ENCODE measurements around the gene GPR152.

- TF ChIP-seq CREB1 (IDR thresholded peaks at IDR 0.05): no peak
- TF ChIP-seq CTCF (IDR thresholded peaks at IDR 0.05; ENCODE audit: control extremely low read depth in 1 of 3, insufficient read depth in 1 of 3, low read depth in 1 of 3, low read length in 3 of 3): no peak
- TF ChIP-seq POLR2A (IDR thresholded peaks at IDR 0.05; ENCODE audit: control extremely low read depth in 1 of 2, low read depth in 2 of 2, low read length in 2 of 2): no peak
- no peak for TF ChIP-seq NRF1 (IDR thresholded peaks at IDR 0.05; ENCODE audit: low read depth, low read length)
- TF ChIP-seq POLR2AphosphoS5 (IDR thresholded peaks at IDR 0.05; ENCODE audit: low read depth, low read length): no peak
- no peak for TF ChIP-seq CEBPB (IDR thresholded peaks at IDR 0.05; ENCODE audit: low read depth, low read length)
- no peak for TF ChIP-seq YY1 (IDR thresholded peaks at IDR 0.05; ENCODE audit: low read depth, low read length)
- TF ChIP-seq RAD21 (IDR thresholded peaks at IDR 0.05 in 1 of 2, conservative IDR thresholded peaks at IDR 0.05 in 1 of 2; ENCODE audit: low read depth in 2 of 2, low read length in 2 of 2): no peak
- no peak for TF ChIP-seq TCF12 (IDR thresholded peaks at IDR 0.05; ENCODE audit: low read depth, low read length)
Measured at GRCh38 chr11:67499808-67500483, 47.4 kb upstream of the GPR152 start.

Measured in H1 (cell line).